Activated naive CD4-positive, alpha-beta T cell treated with anti-CD3 and anti-CD28 coated beads, Interleukin-2, amount 50 U/mL, for 16 hours (primary cell): ENCODE data around the gene ZNF8.
A peak's percentile ranks its signal among the peaks of the same experiment; 100 is the strongest.
"Not testable (repeated sequence)": the region's sequence is repeated elsewhere in the genome, so short reads cannot be mapped to it uniquely, and the experiment has no call there.

Source experiments
- DNase-seq: peaks from one replicate; pipeline ENCODE4 v3.0.0-alpha.2; 2020

The ZNF8 gene

GRCh38 chr19:58278541-58279041, at the start of gene ZNF8:
ZNF8 (plus strand) TSS chr19:58278955; CDS start chr19:58279082, 127 bp downstream.
- DNase-seq: peak; percentile 98

GRCh38 chr19:58229255-58229639, 49.5 kb upstream of the ZNF8 start:
- peak; percentile 25 for DNase-seq

- no peak for DNase-seq
Measured at GRCh38 chr19:58237324-58237723, 41.4 kb upstream of the ZNF8 start.

GRCh38 chr19:58243351-58243750, 35.4 kb upstream of the ZNF8 start:
- no peak for DNase-seq

GRCh38 chr19:58248886-58249285, 29.9 kb upstream of the ZNF8 start:
- no peak for DNase-seq

- DNase-seq: no peak
Measured at GRCh38 chr19:58252102-58252685, 26.6 kb upstream of the ZNF8 start.

- DNase-seq: not testable (repeated sequence)
Measured at GRCh38 chr19:58258259-58258658, 20.5 kb upstream of the ZNF8 start.

GRCh38 chr19:58261600-58261967, 17.2 kb upstream of the ZNF8 start:
- no peak for DNase-seq

GRCh38 chr19:58261968-58262921, 16.5 kb upstream of the ZNF8 start:
- DNase-seq: no peak

GRCh38 chr19:58262922-58263296, 15.8 kb upstream of the ZNF8 start:
- no peak for DNase-seq

- DNase-seq: no peak
Measured at GRCh38 chr19:58265100-58265499, 13.7 kb upstream of the ZNF8 start.

GRCh38 chr19:58268344-58268743, 10.4 kb upstream of the ZNF8 start:
- no peak for DNase-seq

GRCh38 chr19:58274771-58275201, 4.0 kb upstream of the ZNF8 start:
- DNase-seq: no peak

GRCh38 chr19:58275564-58275963, 3.2 kb upstream of the ZNF8 start:
- no peak for DNase-seq

GRCh38 chr19:58277197-58277596, 1.6 kb upstream of the ZNF8 start:
- DNase-seq: no peak

- no peak for DNase-seq
Measured at GRCh38 chr19:58277748-58278540, 811 bp upstream of the ZNF8 start.

- peak; percentile 40 for DNase-seq
Measured at GRCh38 chr19:58279042-58279924, 528 bp downstream of the ZNF8 start.

GRCh38 chr19:58279925-58280316, 1.2 kb downstream of the ZNF8 start:
- DNase-seq: no peak

- DNase-seq: no peak
Measured at GRCh38 chr19:58284199-58284598, 5.4 kb downstream of the ZNF8 start.

- DNase-seq: no peak
Measured at GRCh38 chr19:58291943-58292342, 13.2 kb downstream of the ZNF8 start.

- no peak for DNase-seq
Measured at GRCh38 chr19:58294743-58295374, 16.1 kb downstream of the ZNF8 start.

- DNase-seq: no peak
Measured at GRCh38 chr19:58296104-58296503, 17.3 kb downstream of the ZNF8 start.
